ENCODE results near the gene CYFIP2.

- TF ChIP-seq, protein P1, sequence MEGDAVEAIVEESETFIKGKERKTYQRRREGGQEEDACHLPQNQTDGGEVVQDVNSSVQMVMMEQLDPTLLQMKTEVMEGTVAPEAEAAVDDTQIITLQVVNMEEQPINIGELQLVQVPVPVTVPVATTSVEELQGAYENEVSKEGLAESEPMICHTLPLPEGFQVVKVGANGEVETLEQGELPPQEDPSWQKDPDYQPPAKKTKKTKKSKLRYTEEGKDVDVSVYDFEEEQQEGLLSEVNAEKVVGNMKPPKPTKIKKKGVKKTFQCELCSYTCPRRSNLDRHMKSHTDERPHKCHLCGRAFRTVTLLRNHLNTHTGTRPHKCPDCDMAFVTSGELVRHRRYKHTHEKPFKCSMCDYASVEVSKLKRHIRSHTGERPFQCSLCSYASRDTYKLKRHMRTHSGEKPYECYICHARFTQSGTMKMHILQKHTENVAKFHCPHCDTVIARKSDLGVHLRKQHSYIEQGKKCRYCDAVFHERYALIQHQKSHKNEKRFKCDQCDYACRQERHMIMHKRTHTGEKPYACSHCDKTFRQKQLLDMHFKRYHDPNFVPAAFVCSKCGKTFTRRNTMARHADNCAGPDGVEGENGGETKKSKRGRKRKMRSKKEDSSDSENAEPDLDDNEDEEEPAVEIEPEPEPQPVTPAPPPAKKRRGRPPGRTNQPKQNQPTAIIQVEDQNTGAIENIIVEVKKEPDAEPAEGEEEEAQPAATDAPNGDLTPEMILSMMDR (IDR thresholded peaks at IDR 0.05; ENCODE audit: low read length): no peak
- TF ChIP-seq EZH2 (IDR thresholded peaks at IDR 0.05; ENCODE audit: borderline replicate concordance, low read length): no peak
These were observed 35.1 kb downstream of the CYFIP2 start for GRCh38 chr5:157301066-157301465.
